Left lobe of liver (tissue), 2 donors: ENCODE results near the gene ZDHHC14. TPM values are rescaled to one million over a fixed set of nuclear protein-coding genes. Genes with fewer than 3 reads are reported as not detected.

ENCODE experiments used
- ATAC-seq: fragments of 200-7000 bp; cut with Tn5 transposase; one replicate; pipeline ENCODE4 v1.9.1; 2020; ENCODE audit warnings: mild to moderate bottlenecking, moderate library complexity
- DNase-seq: peaks from one replicate; pipeline ENCODE4 v3.0.0-alpha.2; 2020; ENCODE audit warnings: low spot score
- total RNA-seq: library from RNA; stranded (reverse); gene quantifications from one replicate; pipeline ENCODE4 v1.2.1, GENCODE V29; 2021
- donor health status: DM: no; HTN: no; CAD: no; lungs with moderate emphysema.
- donor health status: DM: no; HTN: yes; CAD: no.

ZDHHC14 gene
- total RNA-seq, 1 donor from 2014 or later: 13.7 TPM

GRCh38 chr6:157436944-157437336, 56.0 kb downstream of the ZDHHC14 start:
- no peak for DNase-seq
- no peak for ATAC-seq

GRCh38 chr6:157438611-157439111, 57.7 kb downstream of the ZDHHC14 start:
- DNase-seq (no peak), ATAC-seq (peak; percentile 67)

DNA sequence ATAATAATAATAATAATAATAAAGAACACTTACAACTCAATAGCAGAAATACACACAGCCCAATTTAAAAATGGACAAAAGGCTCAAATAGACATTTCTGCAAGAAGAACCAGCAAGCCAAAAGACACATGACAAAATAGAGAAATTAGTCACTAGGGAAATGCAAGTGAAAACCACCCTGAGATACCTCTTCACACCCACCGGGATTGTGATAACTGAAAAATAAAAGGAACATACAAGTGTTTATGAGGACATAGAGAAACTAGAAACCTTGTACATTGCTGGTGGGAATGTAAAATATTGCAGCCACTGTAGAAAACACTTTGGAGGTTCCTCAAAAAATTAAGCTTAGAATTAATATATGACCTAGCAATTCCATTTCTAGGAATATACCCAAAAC, 59.2 kb downstream of the ZDHHC14 start:
- no peak for ATAC-seq
- DNase-seq: no peak

DNA sequence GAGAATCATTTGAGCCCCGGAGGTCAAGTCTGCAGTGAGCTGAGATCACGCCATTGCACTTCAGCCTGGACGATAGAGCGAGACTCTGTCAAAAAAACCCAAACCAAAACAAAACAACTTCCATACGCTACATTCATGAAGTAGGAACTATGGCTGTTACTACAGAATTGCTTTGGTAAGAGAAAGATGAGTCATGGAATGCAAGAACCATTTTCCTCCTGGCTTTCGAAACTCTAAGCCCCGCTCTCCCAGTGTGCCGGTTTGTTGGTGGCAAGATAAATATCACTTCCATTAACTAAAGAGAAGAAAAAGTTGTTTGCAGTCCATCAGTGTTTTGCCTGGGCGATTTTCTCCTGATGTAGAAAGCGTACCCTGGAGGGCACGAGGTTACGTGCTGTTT, 61.3 kb downstream of the ZDHHC14 start:
- ATAC-seq (no peak), DNase-seq (no peak)

GRCh38 chr6:157443066-157443800, 62.2 kb downstream of the ZDHHC14 start:
- DNase-seq (no peak), ATAC-seq (no peak)

- DNase-seq (no peak), ATAC-seq (no peak)
Measured at GRCh38 chr6:157445277-157446009, 64.5 kb downstream of the ZDHHC14 start.

DNA sequence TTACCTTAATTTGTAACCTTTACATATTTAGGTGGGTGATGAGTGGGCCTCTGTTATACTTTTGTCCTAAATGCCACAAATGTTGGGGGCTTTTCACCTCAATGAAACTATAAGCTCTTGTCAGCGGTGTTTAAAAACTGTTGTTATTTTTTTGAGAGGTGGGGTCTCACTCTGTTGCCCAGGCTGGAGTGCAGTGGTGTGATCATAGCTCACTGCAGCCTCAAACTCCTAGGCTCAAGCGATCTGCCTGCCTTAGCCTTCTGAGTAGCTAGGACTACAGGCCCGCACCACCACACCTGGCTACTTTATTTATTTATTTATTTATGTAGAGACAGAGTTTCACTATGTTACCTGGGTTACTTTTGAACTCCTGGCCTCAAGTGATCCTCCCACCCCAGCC, 66.7 kb downstream of the ZDHHC14 start:
- ATAC-seq (no peak), DNase-seq (no peak)

- ATAC-seq (no peak), DNase-seq (no peak)
Measured at GRCh38 chr6:157449610-157450009, 68.6 kb downstream of the ZDHHC14 start.

DNA sequence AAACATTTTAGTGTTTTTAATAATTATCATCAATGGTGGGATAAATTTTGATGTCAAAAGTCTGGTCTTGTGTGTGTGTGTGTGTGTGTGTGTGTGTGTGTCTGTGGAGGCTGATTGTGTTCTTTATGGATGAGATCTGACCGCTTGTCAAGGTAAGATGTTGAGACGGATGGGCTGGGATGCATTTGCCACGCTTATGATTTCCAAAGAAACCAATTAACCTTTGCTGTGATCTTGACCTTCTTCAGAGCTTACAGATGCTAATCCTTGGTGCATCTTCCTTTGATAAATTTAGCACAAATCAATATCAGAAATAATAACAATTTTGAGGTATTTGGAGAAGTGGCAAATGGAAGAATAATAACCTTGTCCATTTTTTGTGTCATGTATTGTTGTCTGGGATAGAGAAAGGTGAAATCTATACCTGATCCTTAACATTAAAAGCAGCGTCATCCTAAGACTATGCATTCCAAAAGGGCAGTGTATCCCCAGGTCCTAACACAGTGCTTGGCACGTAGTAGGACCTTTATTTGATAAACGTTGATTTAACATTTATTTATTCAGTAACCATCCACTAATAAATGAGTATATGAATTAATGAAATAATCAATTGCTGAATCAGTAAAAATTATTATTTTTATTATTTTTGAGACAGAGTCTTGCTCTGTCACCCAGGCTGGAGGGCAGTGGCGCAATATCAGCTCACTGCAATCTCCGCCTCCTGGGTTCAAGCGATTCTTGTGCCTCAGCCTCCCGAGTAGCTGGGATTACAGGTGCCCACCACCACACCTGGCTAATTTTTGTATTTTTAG, 70.1 kb downstream of the ZDHHC14 start:
- ATAC-seq (no peak), DNase-seq (no peak)

- peak; percentile 41 for ATAC-seq
- DNase-seq: no peak
Measured at GRCh38 chr6:157452096-157452495, 71.1 kb downstream of the ZDHHC14 start.

GRCh38 chr6:157453131-157453530, 72.1 kb downstream of the ZDHHC14 start:
- ATAC-seq: no peak
- no peak for DNase-seq

GRCh38 chr6:157453978-157454377, 73.0 kb downstream of the ZDHHC14 start:
- ATAC-seq: no peak
- DNase-seq: no peak

GRCh38 chr6:157454762-157455714, 74.0 kb downstream of the ZDHHC14 start:
- DNase-seq (no peak), ATAC-seq (no peak)

DNA sequence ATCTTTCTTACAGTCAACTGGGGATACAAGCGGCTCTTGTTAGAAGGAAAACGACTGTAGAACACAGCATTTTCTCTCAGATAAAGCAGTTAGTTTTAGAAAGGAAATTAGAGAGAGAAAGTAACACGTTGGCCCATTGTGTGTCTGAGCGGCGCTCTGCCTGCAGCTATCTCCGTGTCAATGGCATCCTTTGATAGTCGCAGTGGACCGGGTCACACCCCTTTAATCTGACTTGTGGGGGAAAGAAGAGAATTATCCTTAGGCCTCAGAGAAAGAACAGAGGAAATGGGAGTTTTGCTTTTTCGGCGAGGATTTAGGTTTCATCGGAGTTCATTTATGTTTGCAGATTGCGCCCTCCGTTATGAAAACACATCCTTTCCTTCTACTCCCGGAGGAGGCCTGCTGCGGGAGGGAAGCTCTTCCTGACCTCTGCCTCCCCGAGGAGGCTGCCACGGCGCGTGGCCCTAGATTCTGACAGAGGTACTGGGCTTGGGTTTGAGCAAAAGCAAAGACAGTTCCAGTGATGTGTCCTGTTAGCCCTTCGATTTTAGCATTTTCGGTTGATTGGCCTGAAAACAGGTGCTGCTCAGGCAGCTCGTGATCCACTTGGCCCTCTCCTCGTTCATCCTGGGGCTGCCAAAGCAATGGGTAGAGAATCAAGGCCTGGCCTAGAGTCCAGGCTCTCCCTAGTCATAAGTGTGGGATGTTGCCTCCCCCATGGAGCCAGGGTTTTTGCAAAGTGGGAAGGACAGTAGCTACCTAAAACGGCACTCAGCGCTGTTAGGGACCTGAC, 74.9 kb downstream of the ZDHHC14 start:
- ATAC-seq (peak; percentile 44), DNase-seq (no peak)

GRCh38 chr6:157456524-157456829, 75.5 kb downstream of the ZDHHC14 start:
- no peak for ATAC-seq
- DNase-seq: no peak

- ATAC-seq: no peak
- DNase-seq: no peak
Measured at GRCh38 chr6:157457787-157458186, 76.8 kb downstream of the ZDHHC14 start.

DNA sequence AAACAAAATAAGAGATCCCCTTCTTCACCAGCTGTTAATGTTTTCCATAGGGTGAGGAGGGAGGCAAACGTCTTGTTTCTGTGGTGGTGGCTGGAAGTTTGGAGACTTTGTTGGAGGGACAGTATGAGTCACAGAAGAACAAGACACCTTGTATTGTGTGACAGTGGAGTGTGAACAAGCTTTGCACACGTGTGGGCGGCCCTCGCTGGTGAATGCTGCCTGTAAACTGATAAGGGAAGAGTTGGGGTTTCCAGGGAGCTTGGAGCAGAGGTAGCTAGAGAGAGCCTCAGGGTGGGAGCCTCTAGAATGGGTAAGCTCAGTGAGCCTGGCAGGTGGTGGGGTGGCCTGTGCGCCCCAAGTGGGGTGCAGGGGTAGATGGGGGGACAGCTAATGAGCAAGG, 78.3 kb downstream of the ZDHHC14 start:
- no peak for ATAC-seq
- no peak for DNase-seq

GRCh38 chr6:157460182-157460999, 79.4 kb downstream of the ZDHHC14 start:
- ATAC-seq (no peak), DNase-seq (no peak)
